Activated CD4-positive, alpha-beta T cell treated with anti-CD3 and anti-CD28 coated beads, Interleukin-2, amount 10 ng/mL, durations not matched to agents 24 days and 14 days (primary cell): Measurements from ENCODE around the gene EFNA5. TPM values are rescaled to one million over a fixed set of nuclear protein-coding genes. Genes with fewer than 3 reads are reported as not detected.

Experiments
- DNase-seq: peaks from one replicate; pipeline ENCODE4 v3.0.0; 2022
- H3K27ac Mint-ChIP-seq: one replicate; pipeline ENCODE4 v1.8.0; 2022; ENCODE audit warnings: mild to moderate bottlenecking, mixed read lengths
- H3K27me3 Mint-ChIP-seq: one replicate; pipeline ENCODE4 v1.8.0; 2022; ENCODE audit warnings: mixed read lengths
- H3K36me3 Mint-ChIP-seq: one replicate; pipeline ENCODE4 v1.8.0; 2022; ENCODE audit warnings: low read depth, mild to moderate bottlenecking, mixed read lengths
- H3K4me1 Mint-ChIP-seq: one replicate; pipeline ENCODE4 v1.8.0; 2021; ENCODE audit warnings: mixed read lengths
- H3K4me3 Mint-ChIP-seq: one replicate; pipeline ENCODE4 v1.8.0; 2022; ENCODE audit warnings: mild to moderate bottlenecking, moderate library complexity, mixed read lengths
- H3K9me3 Mint-ChIP-seq: one replicate; pipeline ENCODE4 v1.8.0; 2021; ENCODE audit warnings: mixed read lengths
- intact Hi-C: fragments of 100-400 bp; cut with micrococcal nuclease; formaldehyde crosslinking; loops from one replicate; pipeline ENCODE4 v1.15.1; 2023
- total RNA-seq: library from RNA; stranded (reverse); gene quantifications from 2 replicates; pipeline ENCODE4 v1.2.3, GENCODE V29; 2022

The EFNA5 gene
- total RNA-seq, 1 donor from 2014 or later, result not detected

DNA sequence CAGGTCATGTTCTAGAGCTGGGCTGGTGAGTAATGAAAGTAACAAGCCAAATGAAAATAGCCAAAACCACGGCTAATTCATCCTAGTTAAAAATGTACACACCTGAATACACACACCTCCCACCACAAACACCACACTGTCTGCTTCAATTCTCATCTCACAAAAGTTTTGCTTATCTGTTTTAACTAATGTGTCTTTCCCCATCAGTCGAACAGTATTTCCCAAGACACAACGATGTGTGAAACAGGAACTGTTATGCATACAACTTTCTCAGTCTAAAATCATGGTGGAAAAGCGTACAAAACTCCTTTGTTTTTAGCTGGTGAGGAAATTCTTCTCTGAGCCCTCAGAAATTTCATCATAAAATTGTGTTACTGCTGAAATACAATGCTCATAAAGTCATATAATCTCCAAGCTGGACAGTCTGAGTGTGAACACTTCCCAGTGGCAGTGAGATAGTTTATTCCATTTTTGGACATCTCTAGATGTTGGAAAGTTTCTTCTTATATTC is 242.4 kb downstream of the EFNA5 start:
- no peaks in the 10 kb centered on the region for H3K9me3 Mint-ChIP-seq
- no peak overlapping the region for H3K27ac Mint-ChIP-seq
- no peaks in the 10 kb centered on the region for H3K36me3 Mint-ChIP-seq
- peaks cover 2% of the 10 kb centered on the region for H3K4me1 Mint-ChIP-seq
- H3K4me3 Mint-ChIP-seq, result no peak overlapping the region
- DNase-seq, result no peak
- peaks cover 4% of the 10 kb centered on the region for H3K27me3 Mint-ChIP-seq
- intact Hi-C loops, result no loop called here

DNA sequence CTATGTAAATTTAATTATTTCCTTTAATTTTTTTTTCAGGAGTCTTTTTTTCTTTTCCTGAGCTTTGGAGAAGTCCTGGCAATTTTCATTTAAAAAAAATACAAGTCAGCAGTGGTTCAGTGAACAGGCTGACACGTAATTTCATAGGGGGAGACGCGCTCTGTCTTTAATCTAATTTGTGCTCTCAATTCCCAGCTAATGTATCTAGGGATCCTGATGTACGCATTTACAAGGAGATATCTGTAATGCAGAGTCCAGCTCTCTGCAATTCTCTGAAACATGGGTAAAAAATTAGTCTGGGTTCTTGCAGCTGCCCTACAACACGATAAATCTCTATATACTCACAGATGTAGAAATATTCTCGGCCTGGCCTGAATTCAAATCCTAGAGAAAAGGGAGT is 243.9 kb downstream of the EFNA5 start:
- peaks cover 9% of the 10 kb centered on the region for H3K27me3 Mint-ChIP-seq
- H3K27ac Mint-ChIP-seq, result no peak overlapping the region
- intact Hi-C loops, result no loop called here
- no peak overlapping the region for H3K4me3 Mint-ChIP-seq
- no peak for DNase-seq
- H3K9me3 Mint-ChIP-seq, result no peaks in the 10 kb centered on the region
- H3K4me1 Mint-ChIP-seq, result peaks cover 2% of the 10 kb centered on the region
- H3K36me3 Mint-ChIP-seq, result no peaks in the 10 kb centered on the region

DNA sequence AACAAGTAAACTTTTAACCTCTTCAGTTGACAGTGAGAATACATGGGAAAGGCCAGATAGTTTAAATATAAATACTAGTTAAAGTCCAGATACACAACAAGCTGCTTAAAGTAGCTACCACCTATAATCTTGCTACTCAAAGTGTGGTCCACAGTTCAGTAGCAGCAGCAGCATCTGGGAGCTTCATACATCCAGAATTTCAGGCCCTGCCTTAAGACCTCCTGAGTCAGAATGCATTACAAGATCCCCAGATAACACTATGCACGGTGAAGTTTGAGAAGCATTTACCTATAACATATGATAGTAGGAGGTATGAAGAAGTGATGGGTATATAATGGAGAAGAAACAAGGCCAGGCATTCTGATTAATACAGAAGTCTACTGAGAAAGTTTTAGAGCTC is 244.5 kb downstream of the EFNA5 start:
- intact Hi-C loops, result no loop called here
- DNase-seq, result no peak
- Mint-ChIP-seq H3K9me3 (no peaks in the 10 kb centered on the region), H3K27ac (no peak overlapping the region), H3K4me3 (no peak overlapping the region), H3K27me3 (peaks cover 12% of the 10 kb centered on the region), H3K36me3 (no peaks in the 10 kb centered on the region), H3K4me1 (peaks cover 2% of the 10 kb centered on the region)

DNA sequence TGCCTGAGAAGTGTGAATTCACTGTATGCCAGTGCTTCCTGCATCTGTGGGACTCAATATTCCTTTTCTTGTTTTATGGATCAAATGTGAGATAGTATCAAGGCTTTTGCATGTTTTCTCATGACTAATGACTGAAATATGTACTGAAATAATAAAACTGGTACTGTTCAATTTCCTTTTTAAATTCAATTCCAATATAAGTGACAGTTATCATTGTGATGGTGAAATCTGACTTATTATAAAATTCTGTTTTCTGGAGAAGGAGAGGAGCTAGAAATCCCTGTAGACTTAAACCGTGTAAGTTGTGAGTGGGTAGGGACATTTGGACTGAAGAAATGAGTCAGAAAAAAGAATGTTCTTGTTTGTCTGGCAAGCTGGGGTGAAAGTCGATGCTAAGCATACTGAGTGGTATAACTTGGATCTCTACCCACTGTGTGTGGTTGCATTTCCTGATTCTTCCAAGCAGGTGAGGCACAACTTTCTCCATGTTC is 245.2 kb downstream of the EFNA5 start:
- Mint-ChIP-seq H3K27ac (no peak overlapping the region), H3K4me3 (no peak overlapping the region), H3K36me3 (no peaks in the 10 kb centered on the region), H3K4me1 (peaks cover 2% of the 10 kb centered on the region), H3K9me3 (no peaks in the 10 kb centered on the region), H3K27me3 (peaks cover 13% of the 10 kb centered on the region)
- DNase-seq, result no peak
- intact Hi-C loops, result no loop called here

DNA sequence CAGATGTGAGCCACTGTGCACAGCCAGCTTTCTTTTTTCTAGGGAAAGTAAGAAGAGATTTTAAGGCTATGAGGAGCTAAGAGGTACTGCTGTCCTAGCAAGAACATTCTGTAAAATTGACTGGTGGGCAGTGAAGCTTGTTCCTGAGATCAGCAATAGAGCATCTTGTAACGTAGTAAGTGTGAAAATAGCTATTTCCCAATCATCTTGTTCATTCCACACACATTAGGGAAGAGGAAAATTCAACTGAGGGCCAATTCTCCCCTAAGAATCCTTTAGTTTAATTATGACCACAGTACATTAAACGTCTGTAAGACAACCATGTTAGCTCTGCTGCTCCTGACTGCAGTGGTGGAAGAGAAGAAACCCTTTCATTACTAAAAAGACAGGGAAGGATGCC is 246.2 kb downstream of the EFNA5 start:
- H3K27me3 Mint-ChIP-seq, result peaks cover 13% of the 10 kb centered on the region
- no peak overlapping the region for H3K4me3 Mint-ChIP-seq
- H3K9me3 Mint-ChIP-seq, result no peaks in the 10 kb centered on the region
- H3K27ac Mint-ChIP-seq, result no peak overlapping the region
- H3K4me1 Mint-ChIP-seq, result no peaks in the 10 kb centered on the region
- intact Hi-C loops, result no loop called here
- no peak for DNase-seq
- H3K36me3 Mint-ChIP-seq, result no peaks in the 10 kb centered on the region

DNA sequence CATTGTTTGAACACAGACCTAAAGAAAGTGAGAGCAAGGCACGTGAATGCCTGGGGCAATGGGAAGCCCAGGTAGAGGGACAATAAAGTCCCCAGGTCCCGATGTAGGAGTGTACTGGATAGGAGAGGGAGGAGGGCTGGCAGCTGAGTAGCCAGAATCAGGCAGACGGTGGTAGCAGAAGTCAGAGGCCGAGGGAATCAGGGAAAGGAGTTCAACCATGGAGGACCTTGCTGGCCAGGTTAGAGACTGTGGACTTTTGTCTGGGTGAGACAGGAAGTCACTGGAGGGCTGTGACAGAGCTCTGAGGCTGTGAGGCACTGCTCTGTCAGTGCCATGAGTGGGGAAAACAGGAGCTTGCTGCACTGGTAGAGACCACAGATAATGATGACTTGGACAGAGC is 248.2 kb downstream of the EFNA5 start:
- Mint-ChIP-seq H3K4me3 (no peak overlapping the region), H3K36me3 (no peaks in the 10 kb centered on the region), H3K27ac (no peak overlapping the region), H3K27me3 (peaks cover 14% of the 10 kb centered on the region), H3K4me1 (no peaks in the 10 kb centered on the region), H3K9me3 (no peaks in the 10 kb centered on the region)
- DNase-seq, result no peak
- intact Hi-C loops, result no loop called here

DNA sequence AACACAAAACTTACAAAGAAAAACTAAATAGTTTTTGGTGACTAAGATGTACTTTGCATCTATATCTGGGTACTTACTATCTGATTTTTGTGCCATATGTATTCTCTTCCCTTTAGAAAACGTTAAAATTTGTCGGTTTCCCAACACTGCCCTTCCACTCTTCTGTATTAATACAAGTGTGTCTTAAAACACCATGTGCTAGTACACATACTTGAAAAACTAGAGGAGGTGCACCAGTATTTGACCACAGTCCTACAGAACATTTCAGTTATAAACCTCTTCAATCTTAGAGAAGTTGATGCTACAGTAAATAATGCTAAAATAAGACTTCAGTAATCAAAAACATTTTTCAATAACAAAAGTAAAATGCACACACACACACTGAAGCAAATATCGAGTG is 251.2 kb downstream of the EFNA5 start:
- no peak overlapping the region for H3K27ac Mint-ChIP-seq
- no peaks in the 10 kb centered on the region for H3K4me1 Mint-ChIP-seq
- intact Hi-C loops, result no loop called here
- no peaks in the 10 kb centered on the region for H3K9me3 Mint-ChIP-seq
- no peaks in the 10 kb centered on the region for H3K36me3 Mint-ChIP-seq
- H3K4me3 Mint-ChIP-seq, result no peak overlapping the region
- DNase-seq, result no peak
- H3K27me3 Mint-ChIP-seq, result peaks cover 16% of the 10 kb centered on the region

DNA sequence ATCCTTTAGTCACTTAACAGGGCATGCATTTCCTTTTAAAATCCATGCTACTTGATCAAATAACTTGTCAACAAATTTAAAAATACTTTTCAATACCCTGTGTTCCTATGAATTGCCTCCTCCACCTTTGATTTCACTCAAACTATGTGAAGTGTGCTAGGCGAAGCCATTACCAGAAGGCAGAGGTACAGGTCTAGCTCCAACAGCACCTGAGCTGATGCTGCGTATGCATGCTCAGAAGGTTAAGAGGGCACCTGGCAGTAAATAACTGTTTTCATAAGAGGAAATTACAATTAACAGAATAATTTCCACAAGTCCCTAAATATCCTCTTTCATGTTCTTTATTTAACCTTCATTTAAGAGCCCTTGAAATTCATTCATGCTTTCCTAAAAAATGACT is 251.8 kb downstream of the EFNA5 start:
- DNase-seq, result no peak
- H3K27ac Mint-ChIP-seq, result no peak overlapping the region
- intact Hi-C loops, result no loop called here
- H3K4me1 Mint-ChIP-seq, result no peaks in the 10 kb centered on the region
- peaks cover 19% of the 10 kb centered on the region for H3K27me3 Mint-ChIP-seq
- H3K36me3 Mint-ChIP-seq, result no peaks in the 10 kb centered on the region
- no peak overlapping the region for H3K4me3 Mint-ChIP-seq
- H3K9me3 Mint-ChIP-seq, result no peaks in the 10 kb centered on the region

DNA sequence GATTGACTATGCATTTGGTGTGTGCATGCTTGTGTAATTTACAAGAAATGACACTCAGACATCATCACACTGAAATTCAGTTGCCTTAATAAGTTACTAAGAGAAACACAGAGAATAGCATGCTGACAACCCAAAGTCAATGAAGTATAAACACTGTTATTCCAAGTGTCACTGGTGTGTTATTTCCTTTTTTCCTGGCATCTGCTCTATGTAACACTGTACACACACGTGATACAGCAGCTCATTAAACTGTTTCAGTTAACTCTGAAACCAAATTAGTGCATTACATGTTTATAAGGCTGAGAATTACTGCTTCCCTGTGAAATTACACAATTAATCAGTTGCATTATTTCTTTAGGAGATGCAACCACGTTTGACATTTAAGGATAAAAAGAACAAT is 252.7 kb downstream of the EFNA5 start:
- intact Hi-C loops, result no loop called here
- no peaks in the 10 kb centered on the region for H3K4me1 Mint-ChIP-seq
- H3K36me3 Mint-ChIP-seq, result no peaks in the 10 kb centered on the region
- no peak overlapping the region for H3K27ac Mint-ChIP-seq
- DNase-seq, result no peak
- H3K9me3 Mint-ChIP-seq, result no peaks in the 10 kb centered on the region
- H3K27me3 Mint-ChIP-seq, result peaks cover 19% of the 10 kb centered on the region
- H3K4me3 Mint-ChIP-seq, result no peak overlapping the region

DNA sequence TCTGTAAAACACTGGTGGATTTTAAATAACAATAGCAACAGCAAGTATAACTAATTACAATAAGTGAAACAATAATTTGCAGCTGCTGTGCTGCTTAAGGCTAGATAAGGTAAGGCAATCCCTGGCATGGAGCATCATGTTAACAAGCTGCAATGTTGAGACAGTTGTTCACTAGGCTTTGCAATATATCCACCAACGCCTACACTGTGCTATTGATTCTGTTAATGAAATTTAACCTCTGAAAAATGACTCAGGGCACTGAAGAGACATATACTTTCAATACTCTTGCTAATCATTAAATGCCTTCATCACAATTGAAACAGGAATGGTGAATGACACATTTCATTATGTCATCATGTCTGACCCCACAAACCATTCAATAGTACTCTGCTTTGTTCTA is 255.0 kb downstream of the EFNA5 start:
- no peaks in the 10 kb centered on the region for H3K4me1 Mint-ChIP-seq
- H3K36me3 Mint-ChIP-seq, result no peaks in the 10 kb centered on the region
- no peak overlapping the region for H3K27ac Mint-ChIP-seq
- H3K9me3 Mint-ChIP-seq, result no peaks in the 10 kb centered on the region
- no peak overlapping the region for H3K4me3 Mint-ChIP-seq
- peaks cover 12% of the 10 kb centered on the region for H3K27me3 Mint-ChIP-seq
- DNase-seq, result no peak
- intact Hi-C loops, result no loop called here

DNA sequence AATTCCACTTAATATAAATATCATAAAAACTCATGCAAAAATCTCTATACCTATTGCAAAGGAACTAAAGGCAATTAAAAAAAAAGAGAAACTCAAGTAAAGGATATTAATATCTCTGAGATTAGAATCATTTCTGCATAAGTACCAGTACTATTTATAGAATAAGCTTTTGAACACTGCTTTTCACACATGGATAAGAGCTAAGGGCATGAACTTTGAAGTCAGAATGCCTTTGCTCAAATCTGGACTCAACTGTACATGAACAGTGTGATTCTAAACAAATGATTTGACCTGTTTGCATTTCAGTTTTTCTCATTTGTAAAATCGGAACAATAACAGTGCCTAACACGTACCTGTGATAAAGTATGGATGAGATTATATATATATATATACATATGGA is 255.9 kb downstream of the EFNA5 start:
- H3K36me3 Mint-ChIP-seq, result no peaks in the 10 kb centered on the region
- no peak overlapping the region for H3K27ac Mint-ChIP-seq
- intact Hi-C loops, result no loop called here
- no peak for DNase-seq
- peaks cover 13% of the 10 kb centered on the region for H3K27me3 Mint-ChIP-seq
- no peak overlapping the region for H3K4me3 Mint-ChIP-seq
- H3K9me3 Mint-ChIP-seq, result no peaks in the 10 kb centered on the region
- H3K4me1 Mint-ChIP-seq, result no peaks in the 10 kb centered on the region

DNA sequence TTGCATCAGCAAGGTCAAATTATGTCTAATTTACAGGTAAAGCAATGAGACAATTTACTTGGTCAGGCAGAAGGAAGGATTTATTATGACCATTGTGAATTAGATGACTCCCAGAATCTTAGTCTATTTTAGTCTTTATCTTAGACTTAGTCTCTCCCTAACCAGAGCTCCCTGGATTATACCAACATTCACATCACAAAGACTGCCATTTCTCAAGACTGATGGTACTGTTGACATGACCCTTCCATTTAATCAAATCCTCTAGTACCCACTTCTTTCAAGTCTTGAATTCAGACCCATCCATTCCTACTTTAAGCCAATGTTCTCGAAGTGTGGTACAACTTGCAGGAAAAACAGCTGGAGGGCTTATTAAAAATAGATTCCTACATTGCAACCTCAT is 257.0 kb downstream of the EFNA5 start:
- peaks cover 13% of the 10 kb centered on the region for H3K27me3 Mint-ChIP-seq
- H3K36me3 Mint-ChIP-seq, result no peaks in the 10 kb centered on the region
- no peak for DNase-seq
- intact Hi-C loops, result no loop called here
- H3K9me3 Mint-ChIP-seq, result no peaks in the 10 kb centered on the region
- no peaks in the 10 kb centered on the region for H3K4me1 Mint-ChIP-seq
- H3K27ac Mint-ChIP-seq, result no peak overlapping the region
- no peak overlapping the region for H3K4me3 Mint-ChIP-seq

DNA sequence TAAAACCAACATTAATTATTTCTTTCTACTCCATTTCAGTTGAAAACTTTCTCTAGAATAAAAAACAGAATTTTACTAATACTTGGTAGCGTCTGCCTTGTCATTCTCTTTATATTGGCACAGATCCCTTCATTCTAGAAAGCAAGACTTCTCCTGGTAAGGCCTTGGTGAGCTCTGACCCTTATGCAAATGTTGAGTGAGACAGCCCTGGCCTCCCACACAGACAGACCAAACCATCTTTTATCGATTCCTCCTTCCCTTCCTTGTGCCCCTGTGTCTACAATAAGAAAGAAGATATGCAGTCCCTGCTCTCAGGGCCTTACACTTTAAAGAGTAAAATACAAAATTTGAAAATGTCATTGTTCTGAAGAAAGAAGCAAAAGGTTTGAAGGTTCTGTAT is 262.2 kb downstream of the EFNA5 start:
- Mint-ChIP-seq H3K4me3 (no peak overlapping the region), H3K27ac (no peak overlapping the region), H3K27me3 (peaks cover 3% of the 10 kb centered on the region), H3K36me3 (no peaks in the 10 kb centered on the region), H3K9me3 (no peaks in the 10 kb centered on the region), H3K4me1 (no peaks in the 10 kb centered on the region)
- intact Hi-C loops, result no loop called here
- no peak for DNase-seq

DNA sequence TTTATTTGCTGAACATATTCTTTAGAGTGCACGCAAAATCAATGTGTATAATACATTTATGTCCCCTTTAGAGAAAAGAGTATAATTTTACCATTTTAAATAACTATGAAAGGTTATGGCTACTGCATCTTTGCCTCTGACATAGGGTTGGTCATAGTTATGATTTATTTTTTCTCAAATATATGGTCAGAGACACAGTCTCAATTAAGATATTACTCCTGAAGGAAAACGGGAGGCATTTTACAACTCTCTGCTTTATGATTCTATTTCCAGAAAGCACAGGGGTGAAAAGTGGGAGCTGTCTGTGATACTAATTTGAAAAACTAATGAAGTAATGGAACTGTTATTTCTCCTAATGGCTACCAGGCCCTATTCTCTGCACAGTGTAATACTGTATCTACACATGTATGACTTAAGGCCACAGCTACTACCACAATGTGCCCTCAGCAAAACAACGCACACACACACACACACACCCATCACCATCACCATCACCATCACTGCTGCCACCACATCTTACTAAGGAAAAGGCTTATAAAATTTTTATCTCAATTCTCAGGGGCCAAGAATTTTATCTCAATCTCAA is 262.9 kb downstream of the EFNA5 start:
- Mint-ChIP-seq H3K4me3 (no peak overlapping the region), H3K4me1 (no peaks in the 10 kb centered on the region), H3K27me3 (peaks cover 3% of the 10 kb centered on the region), H3K9me3 (no peaks in the 10 kb centered on the region), H3K27ac (no peak overlapping the region), H3K36me3 (no peaks in the 10 kb centered on the region)
- no peak for DNase-seq
- intact Hi-C loops, result no loop called here
